Left hindlimb (tissue), 1 donor: ENCODE results near the gene CKAP4.

Source experiments
- DNase-seq: peaks from one replicate; pipeline ENCODE4 v3.0.0-alpha.2; 2018

CKAP4 gene

GRCh38 chr12:106239951-106240335 is 7.9 kb downstream of the CKAP4 start:
- DNase-seq, result no peak

- DNase-seq, result no peak
These were observed 8.4 kb downstream of the CKAP4 start for GRCh38 chr12:106239241-106239950.

GRCh38 chr12:106238146-106238545 is 9.7 kb downstream of the CKAP4 start:
- DNase-seq, result no peak

GRCh38 chr12:106235770-106236169 is 12.1 kb downstream of the CKAP4 start:
- DNase-seq, result no peak

- no peak for DNase-seq
These were observed 13.4 kb downstream of the CKAP4 start for GRCh38 chr12:106234449-106234848.

GRCh38 chr12:106233011-106233410 is 14.8 kb downstream of the CKAP4 start:
- DNase-seq, result no peak

- no peak for DNase-seq
These were observed 18.7 kb downstream of the CKAP4 start for GRCh38 chr12:106229036-106229591.

- DNase-seq, result no peak
These were observed 19.5 kb downstream of the CKAP4 start for GRCh38 chr12:106228320-106228710.

GRCh38 chr12:106227641-106228319 is 20.0 kb downstream of the CKAP4 start:
- DNase-seq, result no peak

- no peak for DNase-seq
These were observed 20.8 kb downstream of the CKAP4 start for GRCh38 chr12:106226884-106227640.

GRCh38 chr12:106224355-106224706 is 23.5 kb downstream of the CKAP4 start:
- no peak for DNase-seq

- peak; percentile 73 for DNase-seq
These were observed 24.1 kb downstream of the CKAP4 start for GRCh38 chr12:106223485-106224354.

GRCh38 chr12:106220536-106220935 is 27.3 kb downstream of the CKAP4 start:
- no peak for DNase-seq

- DNase-seq, result no peak
These were observed 28.8 kb downstream of the CKAP4 start for GRCh38 chr12:106219043-106219442.

- no peak for DNase-seq
These were observed 30.1 kb downstream of the CKAP4 start for GRCh38 chr12:106217706-106218105.

- no peak for DNase-seq
These were observed 33.2 kb downstream of the CKAP4 start for GRCh38 chr12:106214571-106214970.

GRCh38 chr12:106213662-106214061 is 34.2 kb downstream of the CKAP4 start:
- no peak for DNase-seq

- no peak for DNase-seq
These were observed 35.8 kb downstream of the CKAP4 start for GRCh38 chr12:106211973-106212372.

- no peak for DNase-seq
These were observed 42.4 kb downstream of the CKAP4 start for GRCh38 chr12:106205208-106206069.

GRCh38 chr12:106204312-106204711 is 43.5 kb downstream of the CKAP4 start:
- no peak for DNase-seq

GRCh38 chr12:106197906-106198623 is 49.8 kb downstream of the CKAP4 start:
- no peak for DNase-seq
